Esophagus muscularis mucosa (tissue), 4 donors: ENCODE results near the gene GCNA. TPM values are rescaled to one million over a fixed set of nuclear protein-coding genes. Genes with fewer than 3 reads are reported as not detected.

ENCODE experiments used
- DNase-seq: peaks from one replicate; pipeline ENCODE4 v3.0.0-alpha.2; 2017; ENCODE audit errors: extremely low spot score
- H3K27ac ChIP-seq, 4 donors: fragments of 200-600 bp; sonication (generic); replicated peaks in 1 of 4; 1 replicate in 3 of 4; 2 replicates in 1 of 4; pipeline ENCODE4 v1.5.1; 2016 to 2019; ENCODE audit warnings: mild to moderate bottlenecking in 1 of 4
- H3K27me3 ChIP-seq, 4 donors: fragments of 200-600 bp; sonication (generic); one replicate each; pipeline versions ENCODE4 v1.5.1 to v1.6.0; 2016 to 2019
- H3K36me3 ChIP-seq, 4 donors: fragments of 200-600 bp; sonication (generic); one replicate each; pipeline ENCODE4 v1.5.1; 2016 to 2019
- H3K4me1 ChIP-seq, 4 donors: fragments of 200-600 bp; sonication (generic); one replicate each; pipeline ENCODE4 v1.5.1; 2016 to 2019
- H3K4me3 ChIP-seq, 4 donors: fragments of 200-600 bp; sonication (generic); 1 replicate in 2 of 4; 2 replicates in 2 of 4; pipeline ENCODE4 v1.5.1; 2016 to 2019; ENCODE audit warnings: mild to moderate bottlenecking in 4 of 4, moderate library complexity in 1 of 4
- H3K9me3 ChIP-seq, 4 donors: fragments of 200-600 bp; sonication (generic); 1 replicate in 3 of 4; 2 replicates in 1 of 4; pipeline ENCODE4 v1.5.1; 2016 to 2019
- CTCF ChIP-seq, 3 experiments: fragments of 200-600 bp in 2 of 3; fragments of 450-650 bp in 1 of 3; sonication (generic) in 2 of 3; IDR thresholded peaks; one replicate each; pipeline ENCODE4 v1.5.1; 2017 to 2019; ENCODE audit warnings: antibody characterized with exemption in 3 of 3, mild to moderate bottlenecking in 2 of 3, moderate library complexity in 1 of 3
- EP300 ChIP-seq: sonication (generic); formaldehyde crosslinking; IDR thresholded peaks from one replicate; pipeline ENCODE4 v1.6.1; 2017; ENCODE audit warnings: antibody characterized with exemption
- POLR2A ChIP-seq: fragments of 450-650 bp; IDR thresholded peaks from one replicate; pipeline ENCODE4 v1.6.1; 2017; ENCODE audit warnings: antibody characterized with exemption, moderate library complexity, mild to moderate bottlenecking, low read depth
- POLR2AphosphoS5 ChIP-seq, 2 donors: sonication (generic); formaldehyde crosslinking; IDR thresholded peaks; one replicate each; pipeline ENCODE4 v1.6.1; 2017; ENCODE audit warnings: antibody characterized with exemption in 2 of 2
- WGBS: methylation state at CpG from one replicate; pipeline ENCODE4 v1.1.5; 2018; 5-methylcytosine and 5-hydroxymethylcytosine counted together
- intact Hi-C: fragments of 100-400 bp; cut with DNase I; formaldehyde crosslinking; loops from one replicate; pipeline ENCODE4 v1.15.1; 2023
- total RNA-seq, 4 donors: library from RNA; depleted of rRNA; stranded (reverse); fragments of >200 nt; gene quantifications; one replicate each; pipeline versions ENCODE4 v1.1.0 to v1.2.1, GENCODE V29; 2016

The GCNA gene
- total RNA-seq, 4 donors from 2014 or later: 0.65 to 2.9 (median 1.2) TPM

GRCh38 chrX:71543316-71543715 lies 34.9 kb upstream of the GCNA start:
- intact Hi-C loops: no loop called here
- no peak for DNase-seq
- H3K27ac ChIP-seq: peak overlapping the region in 2 of 4 donors; percentile 14 to 38
- H3K9me3 ChIP-seq: no peaks in the 10 kb centered on the region
- TF ChIP-seq CTCF (IDR thresholded peaks at IDR 0.05) (no peak), POLR2AphosphoS5 (IDR thresholded peaks at IDR 0.05) (no peak), EP300 (no peak), POLR2A (no peak)
- 17% methylated on average over 2 of the region's 2 CpGs for WGBS
- H3K27me3 ChIP-seq: no peaks in the 10 kb centered on the region
- H3K36me3 ChIP-seq: peaks cover 4 to 35% (median 23%) of the 10 kb centered on the region in 4 donors
- peaks cover 17 to 64% (median 57%) of the 10 kb centered on the region in 4 donors for H3K4me1 ChIP-seq
- no peak overlapping the region for H3K4me3 ChIP-seq

DNA sequence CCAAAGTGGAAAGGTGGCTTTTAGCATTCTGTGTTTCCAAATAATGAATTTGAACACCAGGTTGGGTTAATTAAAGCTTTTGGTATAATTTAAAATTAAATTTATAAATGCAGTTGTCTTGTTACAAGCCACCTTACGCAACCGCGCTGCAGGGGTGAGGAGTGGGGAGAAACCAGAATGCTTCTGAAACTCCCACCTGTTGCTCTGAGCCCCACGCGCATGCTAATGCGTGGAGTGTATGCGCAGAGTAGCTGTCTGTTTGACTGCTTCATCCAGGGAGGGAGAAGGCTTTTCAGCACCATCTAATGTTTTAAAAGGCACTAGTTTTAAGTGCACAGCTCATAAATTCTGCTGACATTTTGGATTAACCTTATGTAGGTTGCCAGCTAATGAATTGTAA lies 32.9 kb upstream of the GCNA start:
- no peak overlapping the region for H3K27ac ChIP-seq
- H3K9me3 ChIP-seq: no peaks in the 10 kb centered on the region
- H3K27me3 ChIP-seq: no peaks in the 10 kb centered on the region
- peaks cover 17 to 55% (median 49%) of the 10 kb centered on the region in 4 donors for H3K4me1 ChIP-seq
- WGBS: 90% methylated on average over 7 of the region's 7 CpGs
- no peak for TF ChIP-seq POLR2A
- no peak for TF ChIP-seq POLR2AphosphoS5 (IDR thresholded peaks at IDR 0.05)
- TF ChIP-seq EP300: no peak
- TF ChIP-seq CTCF (IDR thresholded peaks at IDR 0.05): no peak
- no peak overlapping the region for H3K4me3 ChIP-seq
- peaks cover 4 to 51% (median 28%) of the 10 kb centered on the region in 4 donors for H3K36me3 ChIP-seq
- intact Hi-C loops: no loop called here
- no peak for DNase-seq

GRCh38 chrX:71546879-71547278 lies 31.4 kb upstream of the GCNA start:
- 78% methylated on average over 13 of the region's 13 CpGs for WGBS
- intact Hi-C loops: no loop called here

DNA sequence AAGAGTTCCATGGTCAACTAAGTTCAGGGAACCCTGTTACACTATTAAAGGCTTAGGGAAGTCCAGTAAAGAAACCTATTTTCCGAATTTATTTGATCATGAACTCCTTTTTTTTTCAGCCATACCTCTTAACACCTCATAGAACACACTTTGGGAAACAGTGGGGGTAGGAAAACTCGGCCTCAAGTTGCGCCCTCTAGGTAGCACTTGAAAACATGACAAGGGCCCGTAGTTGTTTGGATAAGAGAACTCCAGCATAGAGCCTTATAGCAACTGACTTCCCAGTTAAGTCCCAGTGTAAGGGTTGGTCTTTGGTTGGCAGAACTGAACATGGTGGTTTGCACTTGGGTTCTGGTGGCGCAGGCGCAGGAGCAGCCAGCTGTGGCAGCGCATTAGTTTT lies 30.9 kb upstream of the GCNA start:
- Histone ChIP-seq H3K4me1 (peaks cover 8 to 36% (median 30%) of the 10 kb centered on the region in 4 donors), H3K9me3 (no peaks in the 10 kb centered on the region), H3K27me3 (no peaks in the 10 kb centered on the region), H3K36me3 (peaks cover 4 to 53% (median 35%) of the 10 kb centered on the region in 4 donors), H3K4me3 (no peak overlapping the region), H3K27ac (no peak overlapping the region)
- intact Hi-C loops: no loop called here
- TF ChIP-seq CTCF (IDR thresholded peaks at IDR 0.05) (no peak), EP300 (no peak), POLR2AphosphoS5 (IDR thresholded peaks at IDR 0.05) (no peak), POLR2A (no peak)
- 91% methylated on average over 7 of the region's 7 CpGs for WGBS
- DNase-seq: no peak

More at GRCh38 chrX:71546879-71547278, 31.4 kb upstream of the GCNA start:
- TF ChIP-seq POLR2AphosphoS5 (IDR thresholded peaks at IDR 0.05) (no peak), POLR2A (no peak), EP300 (no peak), CTCF (IDR thresholded peaks at IDR 0.05) (no peak)
- H3K27ac ChIP-seq: no peak overlapping the region
- peaks cover 4 to 53% (median 34%) of the 10 kb centered on the region in 4 donors for H3K36me3 ChIP-seq
- peaks cover 11 to 40% (median 34%) of the 10 kb centered on the region in 4 donors for H3K4me1 ChIP-seq
- no peaks in the 10 kb centered on the region for H3K9me3 ChIP-seq
- no peak for DNase-seq
- H3K27me3 ChIP-seq: no peaks in the 10 kb centered on the region
- H3K4me3 ChIP-seq: no peak overlapping the region

- Histone ChIP-seq H3K4me3 (no peak overlapping the region), H3K4me1 (peaks cover 2 to 10% (median 8%) of the 10 kb centered on the region in 4 donors), H3K9me3 (no peaks in the 10 kb centered on the region), H3K27me3 (no peaks in the 10 kb centered on the region), H3K36me3 (peaks cover 4 to 60% (median 36%) of the 10 kb centered on the region in 4 donors), H3K27ac (no peak overlapping the region)
- 56% methylated on average over 1 of the region's 1 CpG for WGBS
- TF ChIP-seq EP300: no peak
- TF ChIP-seq POLR2A: no peak
- no peak for TF ChIP-seq POLR2AphosphoS5 (IDR thresholded peaks at IDR 0.05)
- no peak for TF ChIP-seq CTCF (IDR thresholded peaks at IDR 0.05)
- intact Hi-C loops: no loop called here
- DNase-seq: no peak
Observed at GRCh38 chrX:71549986-71550385, 28.3 kb upstream of the GCNA start.
